Testis (tissue), 2 donors: Measurements from ENCODE around the gene MMP7.

Experiments used
- CTCF ChIP-seq, 3 experiments: fragments of 450-650 bp in 2 of 3; fragments of 200-600 bp in 1 of 3; sonication (generic) in 1 of 3; IDR thresholded peaks; one replicate each; pipeline ENCODE4 v1.5.1; 2016 to 2019; ENCODE audit warnings: antibody characterized with exemption in 3 of 3, mild to moderate bottlenecking in 2 of 3, moderate library complexity in 1 of 3
- POLR2A ChIP-seq: fragments of 450-650 bp; IDR thresholded peaks from one replicate; pipeline ENCODE4 v1.6.1; 2017; ENCODE audit warnings: antibody characterized with exemption, mild to moderate bottlenecking, moderate library complexity

DNA sequence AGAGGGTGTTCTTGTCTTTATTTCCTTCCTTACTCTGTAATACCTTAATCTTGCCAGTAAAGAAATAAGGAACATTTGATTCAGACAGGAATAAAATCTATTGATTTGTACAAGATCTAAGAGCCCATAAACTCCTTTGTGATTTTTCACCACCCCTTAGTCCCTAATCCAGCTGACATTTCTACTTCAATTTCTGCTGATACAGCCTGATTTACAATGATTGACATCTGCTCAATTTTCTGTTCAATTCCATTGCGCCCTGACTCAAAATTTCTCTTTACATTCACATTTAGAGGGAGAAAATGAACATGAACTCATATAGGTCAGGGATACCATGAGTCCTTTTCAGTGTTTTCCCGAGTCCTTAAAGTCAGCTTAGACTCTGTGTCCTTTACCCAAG is 50.8 kb downstream of the MMP7 start:
- TF ChIP-seq CTCF (IDR thresholded peaks at IDR 0.05) (no peak), POLR2A (no peak)
